SK-N-DZ (cell line): ENCODE results near the gene OPRL1. TPM values are rescaled to one million over a fixed set of nuclear protein-coding genes. Genes with fewer than 3 reads are reported as not detected.

ENCODE experiments used
- DNase-seq: peaks from one replicate; pipeline ENCODE4 v3.0.0-alpha.2; 2015; ENCODE audit warnings: low spot score
- polyA plus RNA-seq, 2 experiments: library from polyadenylated mRNA; depleted of rRNA; stranded (reverse); fragments of >200 nt; gene quantifications; 2 replicates each; pipeline ENCODE4 v1.2.3, GENCODE V29; 2014

The OPRL1 gene
- 14.7 and 15.5 TPM in 2 replicates for polyA plus RNA-seq (2014; cell fraction: cytosol; rRNA removed)
- 7.1 and 11.7 TPM in 2 replicates for polyA plus RNA-seq (2014; cell fraction: nucleus; rRNA removed)

- no peak for DNase-seq
Measured at GRCh38 chr20:64080013-64080812, at the start of gene OPRL1. OPRL1 (plus strand) TSS chr20:64080082; CDS start chr20:64092721, 12,639 bp downstream.

- DNase-seq = no peak
Measured at GRCh38 chr20:64030371-64031134, 49.3 kb upstream of the OPRL1 start.

DNA sequence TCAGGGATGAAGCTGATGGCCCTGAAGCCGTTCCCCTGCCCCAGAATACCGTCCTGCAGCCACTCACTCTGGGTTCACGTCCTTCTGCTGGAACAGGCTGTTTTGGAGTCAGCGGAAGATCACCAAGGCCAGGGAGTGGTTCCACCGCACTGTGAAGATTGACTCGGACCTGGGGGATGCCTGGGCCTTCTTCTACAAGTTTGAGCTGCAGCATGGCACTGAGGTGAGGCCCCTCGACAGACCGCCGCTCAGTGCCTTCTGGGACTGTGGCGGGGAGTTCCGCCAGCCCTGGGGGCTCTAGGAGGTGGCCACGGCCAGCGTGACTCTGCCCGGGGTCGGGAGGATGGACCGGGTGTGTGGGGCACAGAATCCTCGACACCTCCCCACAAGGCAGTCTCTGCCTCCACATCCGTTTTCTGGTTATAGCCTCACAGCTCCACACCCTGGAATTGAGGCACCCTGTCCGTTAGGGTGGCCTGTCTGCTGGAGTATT, 48.0 kb upstream of the OPRL1 start:
- DNase-seq = no peak

GRCh38 chr20:64032706-64033624, 46.9 kb upstream of the OPRL1 start:
- DNase-seq = no peak

DNA sequence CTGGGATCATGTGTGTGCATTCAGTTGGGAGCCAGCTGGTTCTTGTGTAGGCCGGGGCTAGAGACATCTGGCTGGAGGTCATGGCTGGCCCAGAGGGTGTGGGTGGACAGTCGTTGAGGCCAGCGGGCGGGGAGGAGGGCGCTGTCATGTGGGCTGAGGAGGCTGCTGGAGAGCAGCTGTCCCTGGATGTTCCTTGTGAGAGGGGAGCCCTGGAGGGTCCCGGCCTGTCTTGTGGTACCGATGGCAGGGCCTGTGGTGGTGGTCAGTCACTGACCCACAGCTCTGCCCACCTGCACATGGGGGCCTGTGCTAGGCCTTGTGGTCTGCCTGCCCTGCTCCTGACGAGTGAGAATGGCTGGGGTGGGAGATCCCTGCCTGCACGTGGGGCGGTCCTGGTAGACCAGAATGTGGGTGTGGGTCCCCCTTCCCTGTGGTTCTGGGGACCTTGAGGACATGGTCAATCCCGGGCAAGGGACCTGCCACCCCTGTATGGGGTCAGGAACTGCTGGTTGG, 45.8 kb upstream of the OPRL1 start:
- no peak for DNase-seq

GRCh38 chr20:64035066-64035932, 44.6 kb upstream of the OPRL1 start:
- DNase-seq = no peak

- DNase-seq = peak; percentile 83
Measured at GRCh38 chr20:64035933-64036345, 43.9 kb upstream of the OPRL1 start, which contains the start of gene C20orf204. C20orf204 (plus strand) TSS chr20:64036182; CDS start chr20:64036324, 142 bp downstream.

GRCh38 chr20:64036346-64037198, 43.3 kb upstream of the OPRL1 start:
- DNase-seq = peak; percentile 76

DNA sequence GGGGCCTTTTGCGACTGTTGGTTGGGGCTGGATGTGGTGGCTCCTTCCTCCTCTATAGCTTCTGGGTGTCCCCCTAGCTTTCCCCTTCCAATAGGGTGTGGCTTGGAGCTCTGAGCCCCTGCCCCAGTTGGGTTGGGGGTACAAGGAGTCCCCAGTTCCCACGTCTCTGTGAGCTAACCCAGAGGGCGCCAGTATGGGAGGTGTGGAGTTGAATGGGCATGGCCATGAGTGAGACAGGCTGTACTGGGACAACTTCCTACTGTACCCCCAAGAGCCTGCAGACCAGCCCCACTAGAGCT, 42.7 kb upstream of the OPRL1 start:
- no peak for DNase-seq

DNA sequence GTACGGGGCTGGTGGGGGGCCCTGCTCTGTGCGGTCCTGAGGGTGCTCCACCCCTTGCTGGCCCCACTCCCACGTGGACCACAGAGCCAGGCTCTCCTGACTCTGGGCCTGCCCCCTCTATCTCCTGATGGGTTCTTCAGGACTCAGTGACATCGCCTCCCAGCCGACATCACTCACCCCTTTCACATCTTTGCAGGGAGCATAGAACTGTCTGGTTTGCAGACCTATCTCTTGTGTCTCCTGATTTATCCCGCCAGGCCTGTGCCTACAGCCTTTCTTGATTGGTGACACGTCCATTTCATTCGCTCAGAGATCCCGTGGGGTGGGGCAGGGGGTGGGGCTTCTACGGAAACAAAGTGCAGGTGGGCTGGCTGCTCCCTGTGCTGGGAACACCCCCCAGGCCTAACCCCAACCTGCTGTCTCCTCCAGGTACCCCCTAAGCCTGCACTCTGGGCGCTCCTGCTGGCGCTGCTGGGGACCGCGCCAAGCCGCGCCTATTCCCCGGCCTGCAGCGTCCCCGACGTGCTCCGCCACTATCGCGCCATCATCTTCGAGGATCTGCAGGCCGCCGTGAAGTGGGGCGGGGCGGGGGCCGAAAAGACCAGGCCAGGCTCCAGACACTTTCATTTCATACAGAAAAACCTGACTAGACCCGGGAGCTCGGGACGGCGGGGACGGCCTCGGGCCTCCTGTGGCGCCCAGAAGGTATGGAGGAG, 42.2 kb upstream of the OPRL1 start:
- peak; percentile 73 for DNase-seq

DNA sequence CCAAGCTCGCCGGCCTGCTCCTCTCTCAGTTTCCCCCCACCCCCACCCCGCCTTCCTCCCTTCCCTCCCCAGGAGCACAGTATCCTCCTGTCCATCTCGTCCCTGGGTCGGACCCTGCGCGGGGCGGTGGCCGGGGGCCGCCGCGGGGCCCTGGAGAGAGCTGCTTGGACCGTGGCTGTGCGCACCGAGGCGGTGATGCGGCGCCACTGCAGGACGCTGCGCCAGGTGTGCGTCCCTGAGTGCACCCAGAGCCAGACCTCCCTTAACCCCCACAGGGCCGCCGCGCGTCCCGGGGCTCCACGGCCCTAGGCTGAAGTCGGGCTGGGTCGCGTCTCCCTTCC, 41.7 kb upstream of the OPRL1 start:
- peak; percentile 70 for DNase-seq

- DNase-seq = peak; percentile 83
Measured at GRCh38 chr20:64038565-64039292, 41.2 kb upstream of the OPRL1 start.

DNA sequence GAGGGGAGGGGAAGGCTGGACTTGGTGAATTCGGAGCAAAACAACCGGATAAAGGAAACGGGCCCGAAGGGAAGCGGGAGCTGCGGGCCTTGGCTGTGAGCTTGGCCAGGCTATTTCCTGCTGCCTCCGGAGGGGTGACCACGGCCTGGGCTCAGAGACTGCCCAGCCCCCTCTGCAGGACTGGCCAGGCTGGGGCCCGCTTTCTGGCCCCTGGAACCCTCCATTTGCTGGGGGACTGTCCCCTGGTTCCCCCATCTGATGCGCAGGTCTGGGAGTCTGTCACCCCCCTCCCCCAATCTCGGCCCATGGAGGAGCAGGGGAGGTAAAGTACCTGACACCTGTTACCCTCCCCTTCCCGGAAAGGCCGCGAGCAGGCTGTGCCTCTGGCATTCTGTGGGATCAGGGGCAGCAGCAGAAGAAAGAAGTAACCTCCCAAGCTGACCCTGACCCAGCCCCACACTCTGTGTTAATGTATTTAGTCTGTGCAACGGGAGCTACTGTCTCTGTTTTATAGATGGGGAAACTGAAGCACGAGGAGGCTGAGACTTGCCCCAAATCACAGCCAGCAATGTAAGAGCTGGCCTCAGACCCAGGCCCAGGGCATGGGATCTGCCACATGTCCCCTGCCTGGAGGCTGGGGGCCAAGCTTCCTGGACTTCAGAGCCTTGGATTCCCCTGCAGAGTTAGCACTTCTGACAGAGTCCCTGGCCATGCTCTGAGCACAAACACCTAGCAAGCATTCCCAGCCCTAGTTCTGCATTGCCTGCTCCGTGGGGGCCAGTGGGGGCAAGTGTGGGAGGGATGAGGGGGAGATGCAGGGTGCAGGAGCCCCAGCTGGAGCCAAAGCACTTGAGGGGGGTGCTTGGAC, 40.4 kb upstream of the OPRL1 start:
- DNase-seq = no peak

GRCh38 chr20:64040231-64041039, 39.4 kb upstream of the OPRL1 start:
- DNase-seq = no peak

GRCh38 chr20:64041040-64041780, 38.7 kb upstream of the OPRL1 start:
- DNase-seq = no peak

DNA sequence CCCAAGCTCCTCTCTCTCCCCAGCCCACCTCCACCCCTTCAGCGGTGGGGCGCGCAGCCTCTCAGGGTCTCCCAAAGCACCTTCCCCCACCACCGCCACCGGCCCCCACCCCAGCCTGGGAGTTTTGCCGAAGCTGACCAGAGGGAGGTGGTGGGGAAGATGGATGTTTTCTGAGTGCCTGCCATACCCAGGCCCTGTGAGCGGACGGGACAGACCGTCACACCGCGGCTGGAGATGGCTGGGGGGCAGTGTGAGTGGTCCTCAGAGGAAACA, 38.2 kb upstream of the OPRL1 start:
- DNase-seq = no peak
